Endodermal cell (in vitro differentiated cells): Measurements from ENCODE around the gene NIN. TPM values are rescaled to one million over a fixed set of nuclear protein-coding genes. Genes with fewer than 3 reads are reported as not detected.

Experiments
- DNase-seq: peaks from one replicate; pipeline ENCODE4 v3.0.0-alpha.2; 2017
- H3K27ac ChIP-seq: 2 replicates; pipeline ENCODE4 v1.5.1; 2013; ENCODE audit warnings: mild to moderate bottlenecking, low read depth, low read length, moderate library complexity
- H3K27me3 ChIP-seq: 2 replicates; pipeline ENCODE4 v1.6.1; 2013; ENCODE audit warnings: mild to moderate bottlenecking, low read length, moderate library complexity; ENCODE audit not compliant: insufficient read depth, control insufficient read depth, poor library complexity, severe bottlenecking
- H3K36me3 ChIP-seq: 2 replicates; pipeline ENCODE4 v1.7.0; 2013; ENCODE audit warnings: mild to moderate bottlenecking, low read length, moderate library complexity; ENCODE audit not compliant: control insufficient read depth, insufficient read depth
- H3K4me1 ChIP-seq: one replicate; pipeline ENCODE4 v1.7.0; 2013; ENCODE audit warnings: low read length; ENCODE audit not compliant: control insufficient read depth, insufficient read depth
- H3K4me3 ChIP-seq: 2 replicates; pipeline ENCODE4 v1.5.1; 2013; ENCODE audit warnings: mild to moderate bottlenecking, low read length, moderate library complexity
- H3K9ac ChIP-seq: 2 replicates; pipeline ENCODE4 v1.6.1; 2013; ENCODE audit warnings: mild to moderate bottlenecking, low read length, moderate library complexity; ENCODE audit not compliant: poor library complexity, severe bottlenecking; ENCODE audit errors: extremely low read depth
- H3K9me3 ChIP-seq: 2 replicates; pipeline ENCODE4 v1.6.1; 2013; ENCODE audit warnings: mild to moderate bottlenecking, low read length, moderate library complexity; ENCODE audit not compliant: control insufficient read depth
- H3K27ac Mint-ChIP-seq: 2 replicates; pipeline ENCODE4 v1.8.0; 2020; ENCODE audit warnings: mixed read lengths
- H3K27me3 Mint-ChIP-seq: 2 replicates; pipeline ENCODE4 v1.8.0; 2021; ENCODE audit warnings: mild to moderate bottlenecking, mixed read lengths; ENCODE audit not compliant: insufficient read depth
- H3K36me3 Mint-ChIP-seq: 2 replicates; pipeline ENCODE4 v1.8.0; 2020; ENCODE audit warnings: low read depth, mixed read lengths
- H3K4me1 Mint-ChIP-seq: 2 replicates; pipeline ENCODE4 v1.8.0; 2020; ENCODE audit warnings: mixed read lengths
- H3K4me3 Mint-ChIP-seq: 2 replicates; pipeline ENCODE4 v1.8.0; 2020; ENCODE audit warnings: mild to moderate bottlenecking, moderate library complexity, mixed read lengths
- H3K9me3 Mint-ChIP-seq: 2 replicates; pipeline ENCODE4 v1.8.0; 2020; ENCODE audit warnings: mild to moderate bottlenecking, mixed read lengths
- WGBS, 2 experiments: methylation state at CpG; one replicate each; pipeline versions ENCODE4 v1.1.5 to v1.1.7; 2013; ENCODE audit warnings: missing lambda C conversion rate in 2 of 2, mixed read lengths in 1 of 2; ENCODE audit not compliant: insufficient coverage in 1 of 2, insufficient read length in 1 of 2; 5-methylcytosine and 5-hydroxymethylcytosine counted together
- total RNA-seq, 2 donors: library from RNA; stranded (reverse); fragmentation: NEBNext Ultra II Directional in 1 of 2; extraction: Animal tissue kit (Norgen Biotek cat#: 25700) in 1 of 2; gene quantifications; 2 replicates in 1 of 2; 3 replicates in 1 of 2; pipeline ENCODE4 v1.2.1, GENCODE V29; 2021
- TF ChIP-seq, protein P1 (sequence below): fragments of 200-600 bp; sonication (generic); conservative IDR thresholded peaks from 2 replicates; pipeline ENCODE4 v1.5.0; 2021; ENCODE audit warnings: antibody characterized with exemption, mild to moderate bottlenecking

Gene NIN
- total RNA-seq, 2 donors from 2014 or later: 3.3 to 4.1 TPM

DNA sequence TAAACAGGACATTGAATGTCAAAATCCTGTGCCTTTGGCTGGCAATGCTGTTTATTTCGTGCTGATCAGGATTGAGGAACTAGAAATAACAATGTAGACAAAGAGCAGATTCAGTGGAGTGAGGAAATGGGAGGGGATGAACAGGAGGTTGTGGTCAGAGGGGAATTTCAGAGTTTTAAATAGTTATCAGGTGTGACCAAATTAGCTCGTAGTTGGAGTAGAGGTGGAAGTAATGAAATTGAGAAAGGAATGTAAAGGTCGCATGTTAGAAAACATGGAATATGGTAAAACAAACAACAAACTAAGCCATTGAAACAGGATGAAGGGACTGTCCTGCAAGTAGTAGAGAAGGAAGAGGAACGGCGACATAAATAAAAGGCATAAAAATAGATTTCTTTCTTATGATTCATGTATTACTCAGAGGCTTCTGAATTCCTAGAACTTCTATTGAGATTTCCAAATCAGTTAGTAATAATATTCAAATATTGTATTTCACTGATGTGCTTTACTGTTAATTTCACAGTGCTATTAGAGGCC, 153.4 kb downstream of the NIN start:
- WGBS, 2 experiments: 55 to 68% methylated on average over 2 to 3 of the region's 5 CpGs
- Mint-ChIP-seq H3K36me3 (no peaks in the 10 kb centered on the region), H3K9me3 (no peaks in the 10 kb centered on the region), H3K4me1 (peaks cover 15% of the 10 kb centered on the region), H3K27me3 (no peaks in the 10 kb centered on the region), H3K27ac (no peak overlapping the region), H3K4me3 (no peak overlapping the region)
- H3K4me1 ChIP-seq: no peaks in the 10 kb centered on the region
- H3K27me3 ChIP-seq: no peaks in the 10 kb centered on the region
- H3K9me3 ChIP-seq: no peaks in the 10 kb centered on the region
- no peak overlapping the region for H3K27ac ChIP-seq
- no peak for DNase-seq
- no peak overlapping the region for H3K4me3 ChIP-seq
- TF ChIP-seq, protein P1, sequence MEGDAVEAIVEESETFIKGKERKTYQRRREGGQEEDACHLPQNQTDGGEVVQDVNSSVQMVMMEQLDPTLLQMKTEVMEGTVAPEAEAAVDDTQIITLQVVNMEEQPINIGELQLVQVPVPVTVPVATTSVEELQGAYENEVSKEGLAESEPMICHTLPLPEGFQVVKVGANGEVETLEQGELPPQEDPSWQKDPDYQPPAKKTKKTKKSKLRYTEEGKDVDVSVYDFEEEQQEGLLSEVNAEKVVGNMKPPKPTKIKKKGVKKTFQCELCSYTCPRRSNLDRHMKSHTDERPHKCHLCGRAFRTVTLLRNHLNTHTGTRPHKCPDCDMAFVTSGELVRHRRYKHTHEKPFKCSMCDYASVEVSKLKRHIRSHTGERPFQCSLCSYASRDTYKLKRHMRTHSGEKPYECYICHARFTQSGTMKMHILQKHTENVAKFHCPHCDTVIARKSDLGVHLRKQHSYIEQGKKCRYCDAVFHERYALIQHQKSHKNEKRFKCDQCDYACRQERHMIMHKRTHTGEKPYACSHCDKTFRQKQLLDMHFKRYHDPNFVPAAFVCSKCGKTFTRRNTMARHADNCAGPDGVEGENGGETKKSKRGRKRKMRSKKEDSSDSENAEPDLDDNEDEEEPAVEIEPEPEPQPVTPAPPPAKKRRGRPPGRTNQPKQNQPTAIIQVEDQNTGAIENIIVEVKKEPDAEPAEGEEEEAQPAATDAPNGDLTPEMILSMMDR: no peak
- no peaks in the 10 kb centered on the region for H3K36me3 ChIP-seq
- H3K9ac ChIP-seq: no peak overlapping the region

DNA sequence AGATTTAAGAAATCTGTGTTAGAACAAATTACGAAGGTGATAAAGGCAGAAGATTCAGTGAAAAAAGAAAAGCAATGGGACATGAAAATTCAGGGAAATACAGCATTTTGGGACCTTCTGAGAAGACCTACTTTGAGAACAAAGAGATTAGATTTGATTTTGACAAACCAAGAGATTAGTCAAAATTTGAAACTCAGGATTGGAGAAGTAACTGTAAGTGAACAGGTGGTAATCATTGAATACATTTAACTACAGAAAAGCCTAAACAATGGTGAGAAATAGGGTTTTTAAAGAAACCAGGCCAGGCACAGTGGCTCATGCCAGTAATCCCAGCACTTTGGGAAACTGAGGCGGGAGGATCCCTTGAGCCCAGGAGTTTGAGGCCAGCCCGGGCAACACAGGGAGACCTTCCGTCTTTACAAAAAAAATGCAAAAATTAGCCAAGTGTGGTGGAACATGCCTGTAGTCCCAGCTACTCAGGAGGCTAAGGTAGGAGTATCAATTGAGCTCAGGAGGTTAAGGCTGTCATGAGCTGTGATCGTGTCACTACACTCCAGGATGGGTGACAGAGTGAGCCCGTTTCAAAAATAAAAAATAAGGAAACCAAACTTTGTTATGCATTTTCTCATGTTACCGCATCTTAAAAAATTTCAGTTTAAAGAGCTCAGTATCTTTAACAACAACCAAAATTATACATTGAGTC, 154.0 kb downstream of the NIN start:
- TF ChIP-seq, protein P1: no peak
- Mint-ChIP-seq H3K27me3 (no peaks in the 10 kb centered on the region), H3K4me3 (no peak overlapping the region), H3K4me1 (peaks cover 15% of the 10 kb centered on the region), H3K36me3 (no peaks in the 10 kb centered on the region), H3K27ac (no peak overlapping the region), H3K9me3 (no peaks in the 10 kb centered on the region)
- H3K27me3 ChIP-seq: no peaks in the 10 kb centered on the region
- no peak overlapping the region for H3K27ac ChIP-seq
- no peaks in the 10 kb centered on the region for H3K4me1 ChIP-seq
- H3K4me3 ChIP-seq: no peak overlapping the region
- no peaks in the 10 kb centered on the region for H3K36me3 ChIP-seq
- 89 to 98% methylated on average over 6 to 7 of the region's 7 CpGs for whole genome bisulfite sequencing, 2 experiments
- no peak overlapping the region for H3K9ac ChIP-seq
- no peaks in the 10 kb centered on the region for H3K9me3 ChIP-seq
- no peak for DNase-seq

DNA sequence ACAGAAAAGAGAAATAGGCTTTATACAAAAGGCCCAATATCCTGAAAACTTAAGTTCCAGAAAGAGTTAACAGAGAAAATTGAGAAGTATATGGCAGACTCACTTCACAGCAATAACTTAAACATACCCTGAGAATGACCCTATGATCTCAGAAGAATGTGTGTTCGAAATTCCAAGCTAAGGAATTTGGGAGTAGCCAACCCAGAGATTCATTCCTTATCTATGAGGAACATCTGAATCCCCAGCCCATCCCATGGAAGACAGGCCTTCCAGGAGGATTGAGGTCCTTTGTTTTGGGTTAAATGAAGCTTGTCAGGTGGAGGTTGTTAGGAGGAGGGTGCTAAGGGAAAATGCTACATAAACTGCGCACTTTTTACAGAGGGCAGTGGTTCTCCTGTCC, 155.4 kb downstream of the NIN start:
- H3K36me3 ChIP-seq: no peaks in the 10 kb centered on the region
- H3K36me3 Mint-ChIP-seq: no peaks in the 10 kb centered on the region
- DNase-seq: no peak
- H3K9ac ChIP-seq: no peak overlapping the region
- no peaks in the 10 kb centered on the region for H3K9me3 ChIP-seq
- 93 to 100% methylated on average over 1 to 2 of the region's 2 CpGs for WGBS, 2 experiments
- H3K4me3 ChIP-seq: no peak overlapping the region
- H3K27ac ChIP-seq: no peak overlapping the region
- H3K9me3 Mint-ChIP-seq: no peaks in the 10 kb centered on the region
- peaks cover 15% of the 10 kb centered on the region for H3K4me1 Mint-ChIP-seq
- no peak overlapping the region for H3K27ac Mint-ChIP-seq
- H3K4me1 ChIP-seq: no peaks in the 10 kb centered on the region
- H3K4me3 Mint-ChIP-seq: no peak overlapping the region
- no peaks in the 10 kb centered on the region for H3K27me3 Mint-ChIP-seq
- TF ChIP-seq, protein P1: no peak
- H3K27me3 ChIP-seq: no peaks in the 10 kb centered on the region
